ENCODE data around the gene PIK3R6.

The PIK3R6 gene

GRCh38 chr17:8867361-8867981 is at the start of gene PIK3R6:
Gene PIK3R6 (minus strand): TSS chr17:8867674. CDS start chr17:8849794, 17,880 bp downstream.
- peak; percentile 47 for DNase-seq (ENCODE audit: low spot score)

- no peak for DNase-seq (ENCODE audit: low spot score)
These were observed 49.0 kb upstream of the PIK3R6 start for GRCh38 chr17:8916466-8916865.

DNA sequence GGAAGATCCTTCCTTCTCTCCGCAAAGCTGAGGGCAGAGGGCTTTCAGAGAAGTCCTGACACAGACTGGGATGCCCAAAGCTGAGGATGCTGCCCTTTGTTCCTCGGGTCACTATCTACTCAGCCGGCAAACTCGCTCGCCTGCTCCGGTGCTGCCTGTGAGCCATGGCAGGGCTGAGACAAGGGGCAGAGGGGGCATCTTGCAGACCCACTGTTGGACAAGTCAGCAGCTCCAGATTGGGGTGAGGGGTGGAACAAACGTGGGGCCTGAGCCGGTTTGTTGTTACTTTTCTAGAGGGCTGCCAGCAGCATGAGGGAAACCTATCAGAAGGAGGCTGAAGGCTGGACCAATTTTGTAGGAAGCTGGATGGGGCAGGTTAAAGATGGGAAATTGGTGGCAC is 47.1 kb upstream of the PIK3R6 start:
- no peak for DNase-seq (ENCODE audit: low spot score)

DNA sequence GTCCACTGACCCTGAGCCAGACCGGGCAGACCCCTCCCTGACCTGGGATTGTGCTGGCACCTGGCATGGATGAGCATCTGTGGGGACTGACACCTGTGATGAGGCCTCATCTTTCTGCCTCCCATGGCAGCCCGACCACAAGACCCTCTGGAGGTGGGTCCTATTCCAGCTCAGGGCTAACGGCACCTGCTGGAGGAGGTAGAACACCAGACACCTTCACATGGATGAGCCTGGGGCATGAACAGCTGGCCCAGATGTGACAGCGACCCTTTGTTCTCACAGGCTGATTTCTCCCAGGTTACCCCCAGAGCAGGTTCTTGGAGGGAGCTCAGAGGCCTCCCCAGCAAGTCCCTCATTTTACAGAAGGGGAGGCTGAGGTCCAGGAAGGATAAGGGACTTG is 46.4 kb upstream of the PIK3R6 start:
- DNase-seq (ENCODE audit: low spot score): no peak

DNA sequence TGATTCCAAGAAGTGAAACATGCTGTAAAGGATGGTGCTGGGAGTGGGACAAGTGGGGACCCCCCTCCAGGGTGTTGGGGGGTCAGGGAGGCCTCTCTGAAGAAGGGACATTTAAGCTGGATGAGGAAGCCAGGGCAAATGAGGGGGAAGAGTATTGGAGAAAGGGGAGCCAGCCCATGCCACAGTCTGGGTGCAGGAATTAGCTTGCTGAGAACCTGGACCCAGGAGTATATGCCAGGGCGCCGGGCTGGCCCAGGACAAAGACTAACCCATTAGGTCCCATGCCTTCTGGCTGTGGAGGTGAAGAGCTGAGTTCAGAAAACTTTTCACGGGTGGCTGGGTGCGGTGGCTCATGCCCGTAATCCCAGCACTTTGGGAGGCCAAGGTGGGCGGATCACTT is 45.6 kb upstream of the PIK3R6 start:
- no peak for DNase-seq (ENCODE audit: low spot score)

- no peak for DNase-seq (ENCODE audit: low spot score)
These were observed 44.9 kb upstream of the PIK3R6 start for GRCh38 chr17:8912084-8912981.

DNA sequence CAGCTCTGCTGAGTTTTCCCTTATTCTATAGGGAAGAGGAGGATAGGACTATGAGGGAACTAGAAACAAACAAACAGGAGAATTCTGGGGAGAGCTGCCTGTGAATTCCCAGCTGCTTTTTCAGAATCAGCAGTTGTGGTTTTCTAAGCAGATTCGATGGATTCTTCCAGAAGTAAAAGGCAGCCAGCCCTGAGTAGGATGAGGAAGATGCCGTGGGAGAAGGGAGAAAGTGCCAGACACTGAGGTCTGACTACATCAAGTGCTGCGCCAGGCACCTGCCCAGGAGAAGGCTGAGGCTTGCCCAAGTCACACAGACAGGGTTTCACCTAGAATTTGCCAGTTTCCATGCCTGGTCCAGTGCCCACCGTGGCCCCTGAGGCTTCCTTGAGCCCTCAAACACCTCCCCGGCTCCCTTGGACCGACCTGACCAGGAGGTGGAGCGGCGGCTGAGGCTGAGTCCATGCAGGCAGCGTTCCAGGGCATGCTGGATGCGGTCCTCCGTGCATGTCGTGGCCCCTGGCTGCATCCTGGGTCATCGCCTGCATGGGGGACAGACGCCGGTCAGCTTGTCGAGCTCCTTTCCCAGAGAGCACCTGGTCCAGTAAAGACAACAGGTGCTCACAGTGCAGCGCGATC is 43.6 kb upstream of the PIK3R6 start:
- no peak for DNase-seq (ENCODE audit: low spot score)

GRCh38 chr17:8909586-8910270 is 42.3 kb upstream of the PIK3R6 start:
- no peak for DNase-seq (ENCODE audit: low spot score)

GRCh38 chr17:8905331-8905730 is 37.9 kb upstream of the PIK3R6 start:
- DNase-seq (ENCODE audit: low spot score): no peak

GRCh38 chr17:8904686-8905085 is 37.2 kb upstream of the PIK3R6 start:
- no peak for DNase-seq (ENCODE audit: low spot score)

- no peak for DNase-seq (ENCODE audit: low spot score)
These were observed 36.7 kb upstream of the PIK3R6 start for GRCh38 chr17:8904201-8904600.

DNA sequence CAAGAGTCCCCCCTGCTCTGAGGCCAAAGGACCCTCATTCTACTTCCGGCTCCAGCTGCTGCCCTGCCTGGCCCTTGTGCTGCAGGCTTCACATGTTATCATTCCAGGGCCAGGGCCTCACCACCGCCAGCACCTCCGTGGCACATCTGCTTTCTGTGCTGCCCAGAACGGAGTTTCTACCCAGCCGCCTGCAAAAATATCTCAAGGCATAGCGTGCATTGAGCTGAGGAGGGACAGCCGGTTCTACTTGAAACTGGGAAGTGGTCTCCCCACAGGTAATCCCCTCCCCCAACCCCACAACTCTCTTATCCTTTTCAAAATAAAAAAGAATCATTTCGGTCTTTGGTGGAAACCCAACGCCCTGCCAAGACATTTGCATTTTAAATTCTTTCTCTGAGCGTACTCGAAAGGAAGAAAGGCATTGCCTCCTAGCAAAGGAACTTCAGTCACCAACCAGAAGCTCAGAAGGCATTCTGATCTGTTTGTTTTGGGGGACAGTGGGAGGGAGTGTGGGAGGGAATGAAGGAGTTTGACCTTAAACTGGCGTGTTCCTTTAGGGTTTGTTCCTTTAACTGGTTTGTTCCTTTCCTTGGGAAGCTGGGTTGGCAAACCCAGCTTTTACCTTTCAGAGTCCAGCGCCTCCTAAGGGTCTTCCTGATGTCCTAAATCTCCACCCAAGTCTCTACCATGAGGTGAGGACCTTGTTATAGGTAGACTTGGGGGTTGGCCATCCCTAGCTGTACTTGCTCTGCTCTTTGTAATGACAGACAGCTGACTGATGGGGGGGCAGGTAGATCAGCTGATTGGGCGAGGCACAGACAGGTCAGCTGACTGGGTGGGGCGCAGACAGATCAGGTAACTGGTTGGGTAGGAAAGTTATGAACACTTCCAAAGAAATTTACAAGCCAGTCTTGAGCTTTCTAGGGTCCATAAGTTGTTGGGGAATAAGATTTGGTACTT is 33.4 kb upstream of the PIK3R6 start:
- no peak for DNase-seq (ENCODE audit: low spot score)

- DNase-seq (ENCODE audit: low spot score): no peak
These were observed 32.7 kb upstream of the PIK3R6 start for GRCh38 chr17:8900207-8900606.

DNA sequence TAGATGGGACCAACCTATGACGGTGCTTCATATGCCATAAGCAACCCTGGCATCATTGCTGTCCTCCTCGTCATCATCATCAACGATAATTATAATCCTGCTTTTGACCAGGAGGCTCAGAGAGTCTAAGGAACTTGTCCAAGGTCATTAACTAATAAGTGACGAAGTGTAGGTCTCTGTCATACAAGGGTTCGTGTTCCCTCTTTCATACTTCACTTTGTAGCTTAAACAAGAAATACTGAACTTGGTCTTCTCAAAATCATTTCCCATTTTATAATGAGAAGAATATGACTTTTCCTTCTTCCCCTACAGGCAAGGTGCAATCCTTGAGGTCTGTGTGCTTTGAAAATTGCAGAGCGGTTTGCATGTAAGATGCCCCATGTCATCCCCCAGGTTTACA is 31.2 kb upstream of the PIK3R6 start:
- DNase-seq (ENCODE audit: low spot score): no peak

GRCh38 chr17:8898126-8898525 is 30.7 kb upstream of the PIK3R6 start:
- peak; percentile 11 for DNase-seq (ENCODE audit: low spot score)

GRCh38 chr17:8896641-8897635 is 29.5 kb upstream of the PIK3R6 start:
- peak; percentile 26 for DNase-seq (ENCODE audit: low spot score)

DNA sequence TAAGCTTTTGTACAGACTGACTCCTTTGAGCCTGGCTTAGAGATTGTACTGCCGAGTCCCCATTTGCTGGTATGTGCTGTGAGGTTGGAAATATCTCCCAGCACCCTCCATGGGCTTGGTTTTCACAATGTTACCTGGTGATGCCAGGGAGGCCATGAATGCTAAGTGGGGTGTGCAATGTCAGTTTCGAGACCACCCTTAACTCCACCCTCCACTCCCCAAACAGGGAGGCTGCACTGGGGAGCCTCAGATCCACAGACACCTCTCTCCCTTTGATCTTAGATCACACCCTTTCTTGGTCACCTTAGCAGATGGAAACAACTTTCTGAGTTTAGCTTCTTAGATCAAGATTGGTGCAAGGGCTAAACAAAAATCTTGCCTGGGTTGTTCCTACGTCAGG is 28.6 kb upstream of the PIK3R6 start:
- peak; percentile 17 for DNase-seq (ENCODE audit: low spot score)

- peak; percentile 69 for DNase-seq (ENCODE audit: low spot score)
These were observed 27.5 kb upstream of the PIK3R6 start for GRCh38 chr17:8894673-8895578.

DNA sequence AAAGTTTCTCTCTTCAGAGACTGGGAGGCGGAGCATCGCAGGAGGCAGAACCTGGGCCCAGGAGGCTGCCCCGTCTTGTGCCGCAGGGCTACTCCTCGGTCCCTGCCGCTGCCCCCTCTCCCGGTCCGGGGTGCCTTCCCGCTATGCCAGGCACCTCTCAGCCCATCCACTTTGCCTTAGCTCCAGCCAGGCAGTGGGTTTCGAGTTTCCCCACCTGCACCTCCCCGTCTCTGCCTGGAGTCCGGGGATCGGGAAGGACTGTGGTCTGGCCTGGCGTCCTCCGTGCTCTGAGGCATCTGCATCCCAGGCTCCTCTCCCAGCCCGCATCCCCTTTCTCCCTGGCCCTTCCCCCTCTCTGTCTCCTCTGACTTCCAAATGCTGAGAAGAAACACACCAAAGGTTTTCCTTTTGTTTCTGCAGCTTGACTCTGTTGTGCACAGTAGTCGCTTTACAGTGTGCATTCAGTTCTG is 26.8 kb upstream of the PIK3R6 start:
- DNase-seq (ENCODE audit: low spot score): peak; percentile 57

Measured in left forelimb (tissue), 1 donor.